Trophoblast cell (in vitro differentiated cells and primary cell): Measurements from ENCODE around the gene FANCI.
A peak's percentile ranks its signal among the peaks of the same experiment; 100 is the strongest.

Experiments
- DNase-seq, 2 donors: peaks; one replicate each; pipeline ENCODE4 v3.0.0-alpha.2; 2016
- H2AFZ ChIP-seq: 2 replicates; pipeline ENCODE4 v1.6.1; 2013; ENCODE audit warnings: low read length, moderate library complexity, mild to moderate bottlenecking; ENCODE audit not compliant: insufficient read depth, poor library complexity
- H2AK5ac ChIP-seq: 2 replicates; pipeline ENCODE4 v1.6.1; 2013; ENCODE audit warnings: mild to moderate bottlenecking, low read length
- H2BK120ac ChIP-seq: 2 replicates; pipeline ENCODE4 v1.6.1; 2013; ENCODE audit warnings: low read length, mild to moderate bottlenecking, moderate library complexity; ENCODE audit not compliant: insufficient read depth, poor library complexity
- H2BK12ac ChIP-seq: 2 replicates; pipeline ENCODE4 v1.6.1; 2013; ENCODE audit warnings: mild to moderate bottlenecking, low read length, moderate library complexity
- H2BK5ac ChIP-seq: 2 replicates; pipeline ENCODE4 v1.6.1; 2013; ENCODE audit warnings: low read length, low read depth, moderate library complexity, mild to moderate bottlenecking; ENCODE audit not compliant: poor library complexity
- H3K14ac ChIP-seq: 2 replicates; pipeline ENCODE4 v1.6.1; 2013; ENCODE audit warnings: mild to moderate bottlenecking, low read length
- H3K18ac ChIP-seq: 2 replicates; pipeline ENCODE4 v1.6.1; 2013; ENCODE audit warnings: mild to moderate bottlenecking, low read length
- H3K23ac ChIP-seq: 2 replicates; pipeline ENCODE4 v1.6.1; 2013; ENCODE audit warnings: low read length
- H3K27ac ChIP-seq: 2 replicates; pipeline ENCODE4 v1.5.1; 2013; ENCODE audit warnings: low read depth, mild to moderate bottlenecking, inconsistent platforms, low read length, moderate library complexity
- H3K27me3 ChIP-seq: 2 replicates; pipeline ENCODE4 v1.6.1; 2013; ENCODE audit warnings: inconsistent platforms, mild to moderate bottlenecking, low read length, moderate library complexity; ENCODE audit not compliant: insufficient read depth
- H3K36me3 ChIP-seq, 2 experiments: 1 replicate in 1 of 2; 2 replicates in 1 of 2; pipeline ENCODE4 v1.6.1; 2013; ENCODE audit warnings: low read length in 2 of 2, mild to moderate bottlenecking in 2 of 2, moderate library complexity in 1 of 2; ENCODE audit not compliant: insufficient read depth in 2 of 2, control insufficient read depth in 1 of 2
- H3K4ac ChIP-seq: 2 replicates; pipeline ENCODE4 v1.6.1; 2013; ENCODE audit warnings: low read depth, mild to moderate bottlenecking, low read length, moderate library complexity
- H3K4me1 ChIP-seq, 2 experiments: 1 replicate in 1 of 2; 2 replicates in 1 of 2; pipeline ENCODE4 v1.6.1; 2013; ENCODE audit warnings: low read length in 2 of 2, mild to moderate bottlenecking in 2 of 2, moderate library complexity in 1 of 2; ENCODE audit not compliant: insufficient read depth in 2 of 2, control insufficient read depth in 1 of 2
- H3K4me2 ChIP-seq: 2 replicates; pipeline ENCODE4 v1.6.1; 2013; ENCODE audit warnings: inconsistent platforms, mild to moderate bottlenecking, low read length, moderate library complexity
- H3K4me3 ChIP-seq: 2 replicates; pipeline ENCODE4 v1.5.1; 2013; ENCODE audit warnings: mild to moderate bottlenecking, low read depth, low read length, inconsistent platforms
- H3K79me1 ChIP-seq: one replicate; pipeline ENCODE4 v1.6.1; 2013; ENCODE audit warnings: low read length
- H3K79me2 ChIP-seq: 2 replicates; pipeline ENCODE4 v1.6.1; 2013; ENCODE audit warnings: low read length, mild to moderate bottlenecking; ENCODE audit not compliant: control insufficient read depth, insufficient read depth, poor library complexity
- H3K9ac ChIP-seq: 2 replicates; pipeline ENCODE4 v1.6.1; 2013; ENCODE audit warnings: mild to moderate bottlenecking, low read length
- H3K9me3 ChIP-seq: 2 replicates; pipeline ENCODE4 v1.6.1; 2013; ENCODE audit warnings: low read depth, mild to moderate bottlenecking, control low read depth, inconsistent platforms, low read length; ENCODE audit not compliant: insufficient read depth
- H4K12ac ChIP-seq: 2 replicates; pipeline ENCODE4 v1.6.1; 2013; ENCODE audit warnings: low read depth, mild to moderate bottlenecking, low read length, moderate library complexity
- H4K8ac ChIP-seq: 2 replicates; pipeline ENCODE4 v1.6.1; 2013; ENCODE audit warnings: low read depth, mild to moderate bottlenecking, low read length, moderate library complexity
- H4K91ac ChIP-seq: one replicate; pipeline ENCODE4 v1.6.1; 2013; ENCODE audit warnings: low read depth, mild to moderate bottlenecking, low read length, moderate library complexity
- WGBS: extraction: QIAGEN DNeasy Blood & Tissue Kit; methylation state at CpG from one replicate; pipeline ENCODE4 v1.1.7; 2013; ENCODE audit warnings: missing lambda C conversion rate; ENCODE audit not compliant: insufficient read length, insufficient coverage; ENCODE audit errors: extremely low coverage; 5-methylcytosine and 5-hydroxymethylcytosine counted together

The FANCI gene

GRCh38 chr15:89326316-89326715 lies 82.5 kb downstream of the FANCI start:
- Histone ChIP-seq H3K27ac (no peak overlapping the region), H3K4me1 (no peaks in the 10 kb centered on the region), H3K79me2 (no peaks in the 10 kb centered on the region), H2AFZ (no peak overlapping the region), H2BK12ac (no peak overlapping the region), H4K8ac (no peak overlapping the region), H3K79me1 (no peaks in the 10 kb centered on the region), H4K91ac (no peak overlapping the region), H3K4me3 (no peak overlapping the region), H3K27me3 (no peaks in the 10 kb centered on the region), H2AK5ac (no peak overlapping the region), H3K9ac (no peak overlapping the region), H3K23ac (no peak overlapping the region), H3K9me3 (no peaks in the 10 kb centered on the region), H4K12ac (no peak overlapping the region), H3K4ac (no peak overlapping the region), H3K14ac (no peak overlapping the region), H3K36me3 (peaks cover 82 to 93% of the 10 kb centered on the region in 2 experiments), H3K18ac (no peak overlapping the region), H2BK120ac (no peak overlapping the region), H3K4me2 (no peak overlapping the region), H2BK5ac (no peak overlapping the region)
- DNase-seq = no peak
- no CpG with 5 or more reads among the region's 6 CpGs for WGBS

- H3K27ac ChIP-seq = no peak overlapping the region
- no peak overlapping the region for H2AFZ ChIP-seq
- no peak overlapping the region for H3K4me2 ChIP-seq
- H4K12ac ChIP-seq = no peak overlapping the region
- H3K79me1 ChIP-seq = no peaks in the 10 kb centered on the region
- no peak overlapping the region for H3K18ac ChIP-seq
- no peak overlapping the region for H2BK5ac ChIP-seq
- no peak overlapping the region for H4K8ac ChIP-seq
- no peak overlapping the region for H2BK120ac ChIP-seq
- no peaks in the 10 kb centered on the region for H3K4me1 ChIP-seq
- H3K4me3 ChIP-seq = no peak overlapping the region
- H3K14ac ChIP-seq = no peak overlapping the region
- no peak overlapping the region for H3K23ac ChIP-seq
- H2BK12ac ChIP-seq = no peak overlapping the region
- no peak overlapping the region for H2AK5ac ChIP-seq
- H3K4ac ChIP-seq = no peak overlapping the region
- no peaks in the 10 kb centered on the region for H3K27me3 ChIP-seq
- no peak for DNase-seq
- H3K36me3 ChIP-seq = peaks cover 78 to 90% of the 10 kb centered on the region in 2 experiments
- no peaks in the 10 kb centered on the region for H3K79me2 ChIP-seq
- H3K9me3 ChIP-seq = no peaks in the 10 kb centered on the region
- WGBS = no CpG with 5 or more reads among the region's 6 CpGs
- H4K91ac ChIP-seq = no peak overlapping the region
- H3K9ac ChIP-seq = no peak overlapping the region
Observed at GRCh38 chr15:89327113-89327512, 83.3 kb downstream of the FANCI start.

DNA sequence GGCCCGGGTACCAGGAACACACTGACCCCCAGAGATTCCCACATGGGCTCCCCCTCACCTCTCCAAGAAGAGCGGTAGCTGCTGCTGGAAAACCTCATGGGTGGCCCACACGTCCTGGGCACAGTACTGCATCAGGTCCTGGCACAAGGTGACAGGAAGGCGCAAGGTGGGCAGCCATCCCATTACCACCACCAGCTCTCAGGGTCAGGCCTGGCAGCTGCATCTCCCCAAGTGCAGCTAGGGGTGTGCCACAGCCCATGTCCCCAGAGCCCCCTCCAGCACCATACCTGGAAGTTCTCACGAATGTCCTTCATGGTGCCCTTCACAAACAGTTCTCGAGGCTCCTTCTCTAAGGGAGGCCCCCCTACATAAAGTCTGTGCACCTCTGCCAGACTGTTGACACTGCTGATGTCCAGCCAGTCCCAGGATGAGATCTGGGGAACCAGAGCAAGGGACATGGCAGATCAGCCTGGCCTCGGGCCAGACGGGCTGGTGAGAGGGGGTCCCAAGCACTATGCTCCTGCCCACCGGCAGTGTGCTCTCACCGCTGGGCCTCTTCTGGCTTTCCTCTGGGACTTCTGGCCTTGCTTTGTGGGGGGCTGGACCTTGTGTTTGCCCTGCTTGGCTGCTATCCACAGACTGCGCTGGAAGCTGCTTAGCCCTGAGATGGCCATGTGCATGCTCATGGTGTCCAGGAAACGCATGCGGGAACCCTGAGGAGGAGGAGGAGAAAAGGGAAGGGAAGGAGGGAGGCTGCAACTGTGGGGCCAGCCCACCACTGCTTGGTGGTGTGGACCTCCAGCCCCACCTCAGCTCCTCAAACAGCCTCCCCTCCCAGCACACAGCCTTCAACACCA lies 84.8 kb downstream of the FANCI start:
- Histone ChIP-seq H3K14ac (no peak overlapping the region), H2AK5ac (no peak overlapping the region), H3K9ac (no peak overlapping the region), H3K36me3 (peaks cover 73 to 84% of the 10 kb centered on the region in 2 experiments), H4K12ac (no peak overlapping the region), H3K4me2 (no peak overlapping the region), H3K79me1 (no peaks in the 10 kb centered on the region), H3K27ac (no peak overlapping the region), H3K9me3 (no peaks in the 10 kb centered on the region), H3K18ac (no peak overlapping the region), H3K4me3 (no peak overlapping the region), H2AFZ (no peak overlapping the region), H3K27me3 (no peaks in the 10 kb centered on the region), H3K23ac (no peak overlapping the region), H2BK5ac (no peak overlapping the region), H3K4me1 (peaks cover 7 to 8% of the 10 kb centered on the region in 2 experiments), H4K91ac (no peak overlapping the region), H3K4ac (no peak overlapping the region), H2BK120ac (no peak overlapping the region), H3K79me2 (peaks cover 5% of the 10 kb centered on the region), H2BK12ac (no peak overlapping the region), H4K8ac (no peak overlapping the region)
- no CpG with 5 or more reads among the region's 13 CpGs for WGBS
- no peak for DNase-seq

DNA sequence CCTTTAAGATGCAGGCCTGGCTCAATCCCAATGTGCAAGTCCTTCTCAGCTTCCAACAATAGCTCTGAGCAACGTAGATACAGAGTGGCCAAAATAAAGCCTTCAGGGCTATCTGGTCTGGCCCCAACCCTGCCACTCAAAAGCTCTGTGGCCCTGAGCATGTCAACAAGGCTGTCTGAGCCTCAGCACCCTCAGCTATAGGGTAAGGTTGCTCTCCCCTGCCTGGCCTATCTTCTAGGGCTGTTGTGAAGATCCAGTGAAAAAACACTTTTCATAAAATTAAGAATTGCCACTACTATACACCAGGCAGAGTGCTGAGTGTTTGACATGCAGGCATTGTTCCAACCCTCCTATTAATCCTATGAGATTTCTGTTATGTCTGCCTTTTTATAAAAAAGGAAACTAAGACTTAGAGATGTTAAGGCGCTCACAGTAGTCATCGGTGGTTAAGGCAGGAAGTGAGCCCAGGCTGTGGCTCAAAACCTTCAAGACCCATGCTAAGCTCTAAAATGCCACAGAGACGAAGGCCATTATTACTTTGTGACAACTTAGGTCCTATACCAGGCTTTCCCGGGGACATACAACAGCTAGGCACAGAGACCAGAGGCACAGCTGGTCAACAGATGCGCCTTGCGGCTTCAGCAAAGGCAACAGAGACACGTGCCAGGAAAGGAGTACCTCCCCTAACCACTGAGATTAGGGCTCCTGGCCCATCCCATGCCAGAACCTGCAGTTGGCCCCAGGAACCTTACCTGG lies 85.7 kb downstream of the FANCI start:
- Histone ChIP-seq H3K9ac (no peak overlapping the region), H2BK12ac (no peak overlapping the region), H3K4me2 (no peak overlapping the region), H3K14ac (no peak overlapping the region), H4K12ac (no peak overlapping the region), H2BK5ac (no peak overlapping the region), H3K27me3 (no peaks in the 10 kb centered on the region), H2AFZ (no peak overlapping the region), H2AK5ac (no peak overlapping the region), H3K36me3 (peaks cover 64 to 75% of the 10 kb centered on the region in 2 experiments), H3K18ac (peak overlapping the region; percentile 15), H3K79me2 (peaks cover 13% of the 10 kb centered on the region), H2BK120ac (no peak overlapping the region), H4K8ac (no peak overlapping the region), H3K27ac (no peak overlapping the region), H3K4ac (no peak overlapping the region), H4K91ac (no peak overlapping the region), H3K23ac (no peak overlapping the region), H3K4me1 (peaks cover 11 to 12% of the 10 kb centered on the region in 2 experiments), H3K4me3 (no peak overlapping the region), H3K9me3 (no peaks in the 10 kb centered on the region), H3K79me1 (peaks cover 5% of the 10 kb centered on the region)
- whole genome bisulfite sequencing = no CpG with 5 or more reads among the region's 8 CpGs
- no peak for DNase-seq
